IMR-90 (cell line): Measurements from ENCODE around the gene FBXW4.

Experiments
- CHD1 ChIP-seq: IDR thresholded peaks from 2 replicates; pipeline ENCODE4 v1.6.1; 2012; ENCODE audit warnings: low read depth, low read length, improper control_type of control experiment
- POLR2A ChIP-seq: IDR thresholded peaks from 2 replicates; pipeline ENCODE4 v1.6.1; 2012; ENCODE audit warnings: mild to moderate bottlenecking, low read depth, low read length
- RAD21 ChIP-seq: IDR thresholded peaks from 2 replicates; pipeline ENCODE4 v1.6.1; 2012; ENCODE audit warnings: low read length, improper control_type of control experiment
- TF ChIP-seq, protein P1 (sequence below): conservative IDR thresholded peaks from 2 replicates; pipeline ENCODE4 v1.5.1; 2012; ENCODE audit warnings: mild to moderate bottlenecking, low read depth, low read length, improper control_type of control experiment

- TF ChIP-seq, protein P1, sequence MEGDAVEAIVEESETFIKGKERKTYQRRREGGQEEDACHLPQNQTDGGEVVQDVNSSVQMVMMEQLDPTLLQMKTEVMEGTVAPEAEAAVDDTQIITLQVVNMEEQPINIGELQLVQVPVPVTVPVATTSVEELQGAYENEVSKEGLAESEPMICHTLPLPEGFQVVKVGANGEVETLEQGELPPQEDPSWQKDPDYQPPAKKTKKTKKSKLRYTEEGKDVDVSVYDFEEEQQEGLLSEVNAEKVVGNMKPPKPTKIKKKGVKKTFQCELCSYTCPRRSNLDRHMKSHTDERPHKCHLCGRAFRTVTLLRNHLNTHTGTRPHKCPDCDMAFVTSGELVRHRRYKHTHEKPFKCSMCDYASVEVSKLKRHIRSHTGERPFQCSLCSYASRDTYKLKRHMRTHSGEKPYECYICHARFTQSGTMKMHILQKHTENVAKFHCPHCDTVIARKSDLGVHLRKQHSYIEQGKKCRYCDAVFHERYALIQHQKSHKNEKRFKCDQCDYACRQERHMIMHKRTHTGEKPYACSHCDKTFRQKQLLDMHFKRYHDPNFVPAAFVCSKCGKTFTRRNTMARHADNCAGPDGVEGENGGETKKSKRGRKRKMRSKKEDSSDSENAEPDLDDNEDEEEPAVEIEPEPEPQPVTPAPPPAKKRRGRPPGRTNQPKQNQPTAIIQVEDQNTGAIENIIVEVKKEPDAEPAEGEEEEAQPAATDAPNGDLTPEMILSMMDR, result no peak
- TF ChIP-seq CHD1 (no peak), POLR2A (no peak), RAD21 (no peak)
These were observed 109.1 kb downstream of the FBXW4 start for GRCh38 chr10:101585841-101586240.
